Body of pancreas (tissue), 4 donors: Measurements from ENCODE around the gene CLIP4. TPM values are rescaled to one million over a fixed set of nuclear protein-coding genes. Genes with fewer than 3 reads are reported as not detected.

Experiments
- ATAC-seq: fragments of 150-250 bp; one replicate; pipeline ENCODE4 v1.9.1; 2016
- DNase-seq, 4 donors: peaks; one replicate each; pipeline ENCODE4 v3.0.0-alpha.2; 2019
- H3K27ac ChIP-seq, 4 donors: fragments of 200-600 bp; sonication (generic); 1 replicate in 3 of 4; 2 replicates in 1 of 4; pipeline versions ENCODE4 v1.5.1 to v1.6.1; 2016 to 2019; ENCODE audit warnings: mild to moderate bottlenecking in 1 of 4, mixed read lengths in 1 of 4, moderate library complexity in 1 of 4
- H3K27me3 ChIP-seq, 2 donors: fragments of 200-600 bp; sonication (generic); one replicate each; pipeline ENCODE4 v1.6.0; 2016; ENCODE audit warnings: mild to moderate bottlenecking in 1 of 2
- H3K36me3 ChIP-seq, 2 donors: fragments of 200-600 bp; sonication (generic); replicated peaks in 1 of 2; 2 replicates each; pipeline ENCODE4 v1.5.1; 2016; ENCODE audit warnings: low read depth in 2 of 2; ENCODE audit not compliant: insufficient read depth in 1 of 2
- H3K4me1 ChIP-seq: fragments of 200-600 bp; sonication (generic); one replicate; pipeline ENCODE4 v1.6.0; 2016
- H3K4me3 ChIP-seq, 2 donors: fragments of 200-600 bp; sonication (generic); 1 replicate in 1 of 2; 2 replicates in 1 of 2; pipeline ENCODE4 v1.5.1; 2016 to 2019
- H3K9me3 ChIP-seq, 3 donors: fragments of 200-600 bp; sonication (generic); 1 replicate in 2 of 3; 2 replicates in 1 of 3; pipeline ENCODE4 v1.5.1; 2016
- POLR2A ChIP-seq, 3 donors: fragments of 450-650 bp; IDR thresholded peaks; one replicate each; pipeline ENCODE4 v1.6.1; 2016; ENCODE audit warnings: antibody characterized with exemption in 3 of 3, mild to moderate bottlenecking in 2 of 3
- WGBS, 2 donors: methylation state at CpG; one replicate each; pipeline ENCODE4 v1.1.5; 2017; 5-methylcytosine and 5-hydroxymethylcytosine counted together
- intact Hi-C: fragments of 100-400 bp; cut with DNase I; formaldehyde crosslinking; loops from one replicate; pipeline ENCODE4 v1.15.1; 2023
- total RNA-seq, 2 donors: library from RNA; depleted of rRNA; stranded (reverse); fragments of >200 nt; gene quantifications; one replicate each; pipeline ENCODE4 v1.1.0, GENCODE V29; 2016
- TF ChIP-seq, protein P1 (sequence below), 7 experiments: fragments of 450-650 bp in 4 of 7; fragments of 200-600 bp in 3 of 7; sonication (generic) in 3 of 7; IDR thresholded peaks; one replicate each; pipeline ENCODE4 v1.5.1; 2016 to 2019; ENCODE audit warnings: antibody characterized with exemption in 7 of 7

Gene CLIP4
- total RNA-seq, 2 donors from 2014 or later, result 17.5 to 19.7 TPM

DNA sequence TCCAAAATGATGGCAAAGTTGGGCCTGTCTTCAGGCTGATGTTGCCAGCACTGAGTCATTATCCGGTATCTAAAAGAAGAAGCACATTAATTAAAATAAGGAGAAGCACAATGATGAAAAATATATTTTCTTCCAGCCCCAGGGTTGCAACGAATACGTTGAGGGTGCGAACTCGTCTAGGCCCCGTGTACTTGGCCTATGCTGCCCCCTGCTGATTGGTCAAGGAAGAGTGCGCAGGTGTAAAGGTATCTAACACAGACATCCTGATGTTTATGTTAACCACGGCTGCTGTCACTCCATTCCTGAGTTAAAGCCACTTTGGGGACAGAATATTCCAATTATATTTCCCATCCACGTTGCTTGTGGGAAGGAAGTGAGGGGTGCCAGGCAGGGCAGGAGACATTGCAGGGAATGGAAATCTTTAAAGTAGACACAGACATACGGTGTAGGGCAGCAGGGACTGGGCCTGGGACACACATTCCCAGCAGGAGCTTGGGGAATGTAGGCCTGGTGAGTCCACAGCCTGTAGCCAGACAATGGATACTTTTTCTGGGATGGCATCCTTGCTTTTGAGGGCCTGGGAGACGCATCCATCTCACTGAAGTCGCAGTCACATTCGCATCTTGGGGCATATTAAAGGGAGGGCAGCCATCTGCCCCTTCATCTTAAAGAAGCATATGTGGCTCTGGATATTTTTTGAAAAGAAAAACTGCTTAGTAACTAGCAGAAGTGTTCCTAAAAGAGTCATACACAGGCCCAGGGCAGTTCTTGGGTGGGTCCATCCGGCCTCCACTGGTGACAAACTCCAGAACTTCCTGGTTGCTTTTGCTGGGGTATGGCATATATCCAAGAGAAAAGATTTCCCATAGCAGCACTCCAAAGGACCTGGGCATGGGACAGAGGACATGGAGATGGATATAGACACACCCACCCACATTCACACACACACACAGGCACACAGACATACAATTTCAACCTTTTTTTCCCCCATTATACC lies 81.9 kb downstream of the CLIP4 start:
- H3K4me1 ChIP-seq, result no peaks in the 10 kb centered on the region
- DNase-seq (peak; percentile 70 to 80 (median 74)), ATAC-seq (peak; percentile 71)
- H3K27me3 ChIP-seq, result no peaks in the 10 kb centered on the region
- TF ChIP-seq, protein P1, sequence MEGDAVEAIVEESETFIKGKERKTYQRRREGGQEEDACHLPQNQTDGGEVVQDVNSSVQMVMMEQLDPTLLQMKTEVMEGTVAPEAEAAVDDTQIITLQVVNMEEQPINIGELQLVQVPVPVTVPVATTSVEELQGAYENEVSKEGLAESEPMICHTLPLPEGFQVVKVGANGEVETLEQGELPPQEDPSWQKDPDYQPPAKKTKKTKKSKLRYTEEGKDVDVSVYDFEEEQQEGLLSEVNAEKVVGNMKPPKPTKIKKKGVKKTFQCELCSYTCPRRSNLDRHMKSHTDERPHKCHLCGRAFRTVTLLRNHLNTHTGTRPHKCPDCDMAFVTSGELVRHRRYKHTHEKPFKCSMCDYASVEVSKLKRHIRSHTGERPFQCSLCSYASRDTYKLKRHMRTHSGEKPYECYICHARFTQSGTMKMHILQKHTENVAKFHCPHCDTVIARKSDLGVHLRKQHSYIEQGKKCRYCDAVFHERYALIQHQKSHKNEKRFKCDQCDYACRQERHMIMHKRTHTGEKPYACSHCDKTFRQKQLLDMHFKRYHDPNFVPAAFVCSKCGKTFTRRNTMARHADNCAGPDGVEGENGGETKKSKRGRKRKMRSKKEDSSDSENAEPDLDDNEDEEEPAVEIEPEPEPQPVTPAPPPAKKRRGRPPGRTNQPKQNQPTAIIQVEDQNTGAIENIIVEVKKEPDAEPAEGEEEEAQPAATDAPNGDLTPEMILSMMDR (IDR thresholded peaks at IDR 0.05), result peak; percentile 50 to 85 (median 79)
- TF ChIP-seq POLR2A (IDR thresholded peaks at IDR 0.05), result no peak
- H3K4me3 ChIP-seq, result no peak overlapping the region
- H3K9me3 ChIP-seq, result no peaks in the 10 kb centered on the region
- no peaks in the 10 kb centered on the region for H3K36me3 ChIP-seq
- no peak overlapping the region for H3K27ac ChIP-seq
- intact Hi-C loops, result loop anchor here (5.0 kb wide), 1 partner anchor 240 kb away; no protein-coding TSS in a partner anchor
- 33 to 35% methylated on average over 14 of the region's 14 CpGs for WGBS, 2 donors

DNA sequence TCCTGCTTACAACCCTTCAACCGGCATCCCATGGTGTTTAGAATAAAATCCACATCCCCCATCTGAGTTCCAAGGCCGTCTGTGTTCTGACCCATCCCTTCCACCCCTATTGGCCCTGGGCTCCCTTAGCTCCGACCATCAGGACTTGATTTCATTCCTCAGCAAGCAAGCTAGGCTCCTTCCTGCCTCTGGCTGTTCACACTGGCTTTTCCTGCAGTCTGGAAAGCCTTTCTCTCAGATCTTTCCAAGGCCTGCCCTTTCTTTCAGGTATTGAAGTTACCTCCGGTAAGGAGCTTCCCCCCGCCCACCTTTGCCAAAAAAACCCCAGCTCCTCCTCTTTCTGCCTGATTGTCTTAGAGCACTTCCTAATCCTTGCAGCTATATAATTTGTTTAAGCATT lies 86.8 kb downstream of the CLIP4 start:
- intact Hi-C loops, result no loop called here
- no peak for DNase-seq
- Histone ChIP-seq H3K27me3 (no peaks in the 10 kb centered on the region), H3K27ac (no peak overlapping the region), H3K36me3 (no peaks in the 10 kb centered on the region), H3K9me3 (no peaks in the 10 kb centered on the region), H3K4me3 (no peak overlapping the region), H3K4me1 (no peaks in the 10 kb centered on the region)
- no peak for ATAC-seq
- TF ChIP-seq POLR2A (IDR thresholded peaks at IDR 0.05), result no peak
- TF ChIP-seq, protein P1 (IDR thresholded peaks at IDR 0.05), result no peak
- 60 to 63% methylated on average over 5 of the region's 5 CpGs for WGBS, 2 donors

DNA sequence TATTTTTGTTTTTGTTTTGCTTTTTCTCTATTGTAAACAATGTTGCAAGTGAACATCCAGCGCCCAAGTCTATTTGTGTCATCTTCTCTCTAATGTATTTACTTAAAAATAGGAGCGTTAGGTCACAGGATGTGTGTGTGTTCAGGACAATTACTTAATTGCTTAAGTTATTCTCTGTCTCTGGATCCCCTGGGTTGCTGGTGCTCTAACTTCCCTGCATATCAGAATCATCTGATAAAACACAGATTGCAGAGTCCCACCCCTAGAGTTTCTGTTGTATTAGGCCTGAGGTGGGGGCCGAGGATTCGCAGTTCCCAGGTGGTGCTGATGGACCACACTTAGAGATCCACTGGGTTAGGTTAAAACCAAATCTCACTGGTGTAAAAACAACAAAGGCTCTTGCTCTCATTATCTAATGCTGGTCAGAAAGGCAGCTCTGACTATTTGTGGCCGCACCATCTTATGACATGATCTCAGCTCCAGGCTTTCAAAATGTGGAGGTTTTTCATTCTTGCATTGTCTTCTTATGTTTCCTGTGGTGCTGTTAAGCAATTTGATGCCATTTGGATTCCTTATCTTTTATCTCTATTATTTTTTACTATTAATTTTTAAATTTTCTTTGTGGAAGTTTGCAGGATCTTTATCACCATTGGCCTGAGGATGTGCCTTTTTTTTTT lies 87.7 kb downstream of the CLIP4 start:
- 84 to 85% methylated on average over 5 of the region's 5 CpGs for WGBS, 2 donors
- H3K4me1 ChIP-seq, result no peaks in the 10 kb centered on the region
- ATAC-seq (no peak), DNase-seq (no peak)
- TF ChIP-seq, protein P1 (IDR thresholded peaks at IDR 0.05), result no peak
- no peak for TF ChIP-seq POLR2A (IDR thresholded peaks at IDR 0.05)
- intact Hi-C loops, result no loop called here
- H3K4me3 ChIP-seq, result no peak overlapping the region
- H3K27me3 ChIP-seq, result no peaks in the 10 kb centered on the region
- no peaks in the 10 kb centered on the region for H3K36me3 ChIP-seq
- no peaks in the 10 kb centered on the region for H3K9me3 ChIP-seq
- no peak overlapping the region for H3K27ac ChIP-seq

DNA sequence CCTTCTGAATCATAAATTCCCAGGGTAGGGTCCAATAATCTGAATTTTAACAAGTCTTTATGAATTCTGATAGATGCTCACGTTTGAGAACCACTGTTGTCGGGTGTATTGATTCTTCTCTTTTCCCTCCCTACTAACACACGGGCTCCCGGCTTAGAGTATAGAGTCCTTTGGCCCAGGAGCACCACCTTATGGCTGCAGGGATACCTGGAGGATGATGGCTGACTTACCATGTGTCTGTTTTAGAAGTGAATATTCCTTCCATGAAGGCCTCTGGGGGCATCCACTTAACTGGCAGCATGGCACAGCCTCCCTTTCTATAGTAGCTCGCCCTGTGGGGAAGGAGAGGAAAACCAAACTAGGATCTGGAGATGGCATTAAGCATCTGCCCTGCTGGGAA lies 91.7 kb downstream of the CLIP4 start:
- Histone ChIP-seq H3K27ac (no peak overlapping the region), H3K4me1 (no peaks in the 10 kb centered on the region), H3K36me3 (no peaks in the 10 kb centered on the region), H3K27me3 (no peaks in the 10 kb centered on the region), H3K9me3 (no peaks in the 10 kb centered on the region), H3K4me3 (no peak overlapping the region)
- intact Hi-C loops, result no loop called here
- ATAC-seq (no peak), DNase-seq (no peak)
- TF ChIP-seq, protein P1 (IDR thresholded peaks at IDR 0.05), result no peak
- TF ChIP-seq POLR2A (IDR thresholded peaks at IDR 0.05), result no peak
- 75 to 77% methylated on average over 5 of the region's 5 CpGs for WGBS, 2 donors
